ENCODE measurements around the gene MPHOSPH10.
"Not testable (repeated sequence)": the region's sequence is repeated elsewhere in the genome, so short reads cannot be mapped to it uniquely, and the experiment has no call there.

MPHOSPH10 gene

GRCh38 chr2:71156573-71156972 is 26.1 kb downstream of the MPHOSPH10 start:
- no peak for DNase-seq (ENCODE audit: low read depth)
- no peak for TF ChIP-seq CTCF (IDR thresholded peaks at IDR 0.05; ENCODE audit: control insufficient read depth, extremely low read depth, insufficient read depth)
- no peak overlapping the region for H3K4me3 ChIP-seq (ENCODE audit: low read depth, low read length)

GRCh38 chr2:71157124-71157793 is 26.8 kb downstream of the MPHOSPH10 start:
- no peak overlapping the region for H3K4me3 ChIP-seq (ENCODE audit: low read depth, low read length)
- no peak for DNase-seq (ENCODE audit: low read depth)
- TF ChIP-seq CTCF (IDR thresholded peaks at IDR 0.05; ENCODE audit: control insufficient read depth, extremely low read depth, insufficient read depth), result peak; percentile 58

- no peak for DNase-seq (ENCODE audit: low read depth)
- no peak for TF ChIP-seq CTCF (IDR thresholded peaks at IDR 0.05; ENCODE audit: control insufficient read depth, extremely low read depth, insufficient read depth)
- H3K4me3 ChIP-seq (ENCODE audit: low read depth, low read length), result no peak overlapping the region
Observed at GRCh38 chr2:71166812-71167211, 36.4 kb downstream of the MPHOSPH10 start.

- H3K4me3 ChIP-seq (ENCODE audit: low read depth, low read length), result no peak overlapping the region
- no peak for DNase-seq (ENCODE audit: low read depth)
- no peak for TF ChIP-seq CTCF (IDR thresholded peaks at IDR 0.05; ENCODE audit: control insufficient read depth, extremely low read depth, insufficient read depth)
Observed at GRCh38 chr2:71173096-71173495, 42.7 kb downstream of the MPHOSPH10 start.

GRCh38 chr2:71174207-71174606 is 43.8 kb downstream of the MPHOSPH10 start:
- H3K4me3 ChIP-seq (ENCODE audit: low read depth, low read length), result no peak overlapping the region
- no peak for DNase-seq (ENCODE audit: low read depth)
- TF ChIP-seq CTCF (IDR thresholded peaks at IDR 0.05; ENCODE audit: control insufficient read depth, extremely low read depth, insufficient read depth), result no peak

GRCh38 chr2:71178836-71179235 is 48.4 kb downstream of the MPHOSPH10 start:
- DNase-seq (ENCODE audit: low read depth); H3K4me3 ChIP-seq (ENCODE audit: low read depth, low read length): not testable (repeated sequence)

- TF ChIP-seq CTCF (IDR thresholded peaks at IDR 0.05; ENCODE audit: control insufficient read depth, extremely low read depth, insufficient read depth), result no peak
- DNase-seq (ENCODE audit: low read depth), result peak; percentile 70
- H3K4me3 ChIP-seq (ENCODE audit: low read depth, low read length), result no peak overlapping the region
Observed at GRCh38 chr2:71181316-71181715, 50.9 kb downstream of the MPHOSPH10 start.

- not testable (repeated sequence) for DNase-seq (ENCODE audit: low read depth); H3K4me3 ChIP-seq (ENCODE audit: low read depth, low read length)
Observed at GRCh38 chr2:71183306-71184115, 53.1 kb downstream of the MPHOSPH10 start.

Measured in LNCaP clone FGC (cell line).